PC-9 (cell line): ENCODE data around the gene HDAC8. TPM values are rescaled to one million over a fixed set of nuclear protein-coding genes. Genes with fewer than 3 reads are reported as not detected.
"Not testable (repeated sequence)": the region's sequence is repeated elsewhere in the genome, so short reads cannot be mapped to it uniquely, and the experiment has no call there.

Source experiments
- BruUV-seq: library from RNA; stranded (reverse); fragments of 400-500 nt; replicated peaks from 2 replicates; lab custom pipeline; 2021; lab: Mats Ljungman, UMichigan
- CTCF ChIA-PET: fragments of 300-600 bp; sonication (Branson Sonifier 250); formaldehyde crosslinking; loops from one replicate; lab custom pipeline; 2022; ENCODE audit warnings: antibody characterized with exemption; lab: Charles Lee
- POLR2A ChIA-PET: fragments of 300-600 bp; sonication (Branson Sonifier 250); formaldehyde crosslinking; loops from one replicate; lab custom pipeline; 2022; ENCODE audit warnings: antibody characterized with exemption; ENCODE audit not compliant: unreplicated experiment; lab: Charles Lee
- DNase-seq, 2 experiments: peaks; one replicate each; pipeline versions ENCODE4 v3.0.0 to v3.0.0-alpha.2; 2015 to 2022; ENCODE audit warnings: mixed read lengths in 1 of 2
- H2AFZ ChIP-seq: fragments of 200-600 bp; sonication (generic); 2 replicates; pipeline ENCODE4 v1.8.1; 2017; ENCODE audit warnings: antibody characterized with exemption
- H3F3A ChIP-seq: fragments of 200-600 bp; sonication (generic); 2 replicates; pipeline ENCODE4 v1.8.1; 2017; ENCODE audit warnings: antibody characterized with exemption, mild to moderate bottlenecking, low read depth; ENCODE audit not compliant: insufficient read depth
- H3K27ac ChIP-seq: fragments of 200-600 bp; sonication (generic); 2 replicates; pipeline ENCODE4 v1.6.1; 2016; ENCODE audit warnings: mixed run types
- H3K27me3 ChIP-seq: fragments of 200-600 bp; sonication (generic); 2 replicates; pipeline ENCODE4 v1.6.1; 2016; ENCODE audit warnings: low read depth, mixed run types; ENCODE audit not compliant: insufficient read depth
- H3K36me3 ChIP-seq: fragments of 200-600 bp; sonication (generic); 2 replicates; pipeline ENCODE4 v1.6.1; 2016; ENCODE audit warnings: low read depth, mixed run types
- H3K4me1 ChIP-seq: fragments of 200-600 bp; sonication (generic); replicated peaks from 2 replicates; pipeline ENCODE4 v1.6.1; 2016; ENCODE audit warnings: mixed run types; ENCODE audit not compliant: insufficient read depth
- H3K4me2 ChIP-seq: fragments of 200-600 bp; sonication (generic); 2 replicates; pipeline ENCODE4 v1.6.1; 2017; ENCODE audit warnings: mixed run types
- H3K4me3 ChIP-seq: fragments of 200-600 bp; sonication (generic); 2 replicates; pipeline ENCODE4 v1.6.1; 2016; ENCODE audit warnings: mixed run types
- H3K79me2 ChIP-seq: fragments of 200-600 bp; sonication (generic); 2 replicates; pipeline ENCODE4 v1.6.1; 2017; ENCODE audit warnings: low read depth, mixed run types
- H3K9me2 ChIP-seq: fragments of 200-600 bp; sonication (generic); 2 replicates; pipeline ENCODE4 v1.8.1; 2017; ENCODE audit warnings: mild to moderate bottlenecking; ENCODE audit not compliant: insufficient read depth
- H3K9me3 ChIP-seq: fragments of 200-600 bp; sonication (generic); 2 replicates; pipeline ENCODE4 v1.8.1; 2016; ENCODE audit warnings: low read depth; ENCODE audit not compliant: insufficient read depth
- H4K20me1 ChIP-seq: fragments of 200-600 bp; sonication (generic); 2 replicates; pipeline ENCODE4 v1.8.1; 2017; ENCODE audit not compliant: insufficient read depth
- EZH2 ChIP-seq: fragments of 200-600 bp; sonication (generic); IDR thresholded peaks from 2 replicates; pipeline ENCODE4 v1.8.0; 2017; ENCODE audit warnings: antibody characterized with exemption, low read depth
- intact Hi-C: fragments of 100-400 bp; cut with micrococcal nuclease; formaldehyde crosslinking; loops from one replicate; pipeline ENCODE4 v1.10.0; 2022; ENCODE audit not compliant: unreplicated experiment
- total RNA-seq: library from RNA; stranded (reverse); gene quantifications from 2 replicates; pipeline ENCODE4 v1.2.3, GENCODE V29; 2021
- TF ChIP-seq, protein P1 (sequence below): fragments of 200-600 bp; sonication (generic); conservative IDR thresholded peaks from 2 replicates; pipeline ENCODE4 v1.6.1; 2017; ENCODE audit warnings: mixed run types, antibody characterized with exemption, mild to moderate bottlenecking, moderate library complexity

HDAC8 gene
- total RNA-seq, 1 experiment from 2014 or later, result 61.3 TPM

DNA sequence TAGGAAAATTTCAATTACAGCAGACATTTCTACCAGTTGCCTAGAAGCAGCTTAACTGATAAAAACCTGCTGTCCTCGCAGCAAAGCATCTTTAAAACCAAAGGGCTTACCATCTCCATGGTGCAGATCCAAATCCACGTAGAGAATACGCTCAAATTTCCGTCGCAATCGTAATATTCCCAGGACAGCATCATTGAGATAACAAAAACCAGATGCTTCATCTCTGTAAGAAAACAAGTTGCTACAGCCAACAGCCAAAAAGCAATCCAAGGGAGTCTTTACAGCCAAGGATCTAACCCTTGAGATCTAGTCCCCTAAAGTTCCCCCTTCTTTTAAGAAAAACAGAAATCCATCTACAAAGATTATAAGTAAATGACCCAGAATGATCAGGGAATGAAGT, 77.6 kb downstream of the HDAC8 start:
- Histone ChIP-seq H3K9me2 (no peaks in the 10 kb centered on the region), H3F3A (no peaks in the 10 kb centered on the region), H3K4me2 (no peak overlapping the region), H3K79me2 (0 out of 2 replicates have a peak, but pooled peaks cover 6% of the 10 kb centered on the region), H4K20me1 (no peaks in the 10 kb centered on the region), H3K9me3 (no peaks in the 10 kb centered on the region), H3K4me1 (no peaks in the 10 kb centered on the region), H3K4me3 (no peak overlapping the region), H3K27ac (no peak overlapping the region), H3K27me3 (no peaks in the 10 kb centered on the region), H2AFZ (no peak overlapping the region), H3K36me3 (no peaks in the 10 kb centered on the region)
- DNase-seq, result no peak
- intact Hi-C loops, result no loop called here
- ChIA-PET CTCF (no interaction called here), POLR2A (no interaction called here)
- BruUV-seq, result no TSS peak
- TF ChIP-seq, protein P1, sequence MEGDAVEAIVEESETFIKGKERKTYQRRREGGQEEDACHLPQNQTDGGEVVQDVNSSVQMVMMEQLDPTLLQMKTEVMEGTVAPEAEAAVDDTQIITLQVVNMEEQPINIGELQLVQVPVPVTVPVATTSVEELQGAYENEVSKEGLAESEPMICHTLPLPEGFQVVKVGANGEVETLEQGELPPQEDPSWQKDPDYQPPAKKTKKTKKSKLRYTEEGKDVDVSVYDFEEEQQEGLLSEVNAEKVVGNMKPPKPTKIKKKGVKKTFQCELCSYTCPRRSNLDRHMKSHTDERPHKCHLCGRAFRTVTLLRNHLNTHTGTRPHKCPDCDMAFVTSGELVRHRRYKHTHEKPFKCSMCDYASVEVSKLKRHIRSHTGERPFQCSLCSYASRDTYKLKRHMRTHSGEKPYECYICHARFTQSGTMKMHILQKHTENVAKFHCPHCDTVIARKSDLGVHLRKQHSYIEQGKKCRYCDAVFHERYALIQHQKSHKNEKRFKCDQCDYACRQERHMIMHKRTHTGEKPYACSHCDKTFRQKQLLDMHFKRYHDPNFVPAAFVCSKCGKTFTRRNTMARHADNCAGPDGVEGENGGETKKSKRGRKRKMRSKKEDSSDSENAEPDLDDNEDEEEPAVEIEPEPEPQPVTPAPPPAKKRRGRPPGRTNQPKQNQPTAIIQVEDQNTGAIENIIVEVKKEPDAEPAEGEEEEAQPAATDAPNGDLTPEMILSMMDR, result no peak
- TF ChIP-seq EZH2, result no peak

DNA sequence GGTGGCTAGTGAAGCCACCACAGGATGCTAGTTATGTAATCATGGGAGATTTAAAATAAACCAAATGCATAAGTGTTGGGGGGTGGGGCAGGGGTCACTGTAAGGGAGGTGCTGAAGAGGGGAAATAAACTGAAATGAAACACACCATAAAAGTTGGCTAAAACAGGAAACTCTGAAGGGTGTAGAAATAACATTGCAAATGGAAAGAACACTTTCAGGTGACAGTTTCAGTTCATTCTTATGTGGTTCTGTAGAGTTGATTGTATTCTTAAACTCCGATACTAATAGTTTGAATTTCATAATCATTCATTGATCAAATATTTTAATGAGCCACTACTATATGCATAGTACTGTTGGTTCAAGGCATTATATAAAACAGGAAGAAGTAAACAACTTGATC, 80.1 kb downstream of the HDAC8 start:
- H4K20me1 ChIP-seq, result no peaks in the 10 kb centered on the region
- H3K79me2 ChIP-seq, result no peaks in the 10 kb centered on the region
- no peaks in the 10 kb centered on the region for H3F3A ChIP-seq
- H3K9me3 ChIP-seq, result no peaks in the 10 kb centered on the region
- no peak overlapping the region for H3K27ac ChIP-seq
- H2AFZ ChIP-seq, result no peak overlapping the region
- no peaks in the 10 kb centered on the region for H3K27me3 ChIP-seq
- no peak overlapping the region for H3K4me3 ChIP-seq
- H3K9me2 ChIP-seq, result no peaks in the 10 kb centered on the region
- ChIA-PET POLR2A (no interaction called here), CTCF (no interaction called here)
- intact Hi-C loops, result no loop called here
- no peak overlapping the region for H3K4me2 ChIP-seq
- DNase-seq, result no peak
- TF ChIP-seq, protein P1, result no peak
- TF ChIP-seq EZH2, result no peak
- H3K36me3 ChIP-seq, result 0 out of 2 replicates have a peak, but pooled peaks cover 4% of the 10 kb centered on the region
- H3K4me1 ChIP-seq, result no peaks in the 10 kb centered on the region
- no TSS peak for BruUV-seq

DNA sequence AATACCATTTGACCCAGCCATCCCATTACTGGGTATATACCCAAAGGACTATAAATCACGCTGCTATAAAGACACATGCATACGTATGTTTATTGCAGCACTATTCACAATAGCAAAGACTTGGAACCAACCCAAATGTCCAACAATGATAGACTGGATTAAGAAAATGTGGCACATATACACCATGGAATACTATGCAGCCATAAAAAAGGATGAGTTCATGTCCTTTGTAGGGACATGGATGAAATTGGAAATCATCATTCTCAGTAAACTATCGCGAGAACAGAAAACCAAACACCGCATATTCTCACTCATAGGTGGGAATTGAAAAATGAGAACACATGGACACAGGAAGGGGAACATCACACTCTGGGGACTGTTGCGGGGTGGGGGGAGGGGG, 82.4 kb downstream of the HDAC8 start:
- H3K4me2 ChIP-seq, H3K4me1 ChIP-seq, intact Hi-C loops, H4K20me1 ChIP-seq, H3K27ac ChIP-seq, H3K4me3 ChIP-seq, H3K79me2 ChIP-seq, H3K9me2 ChIP-seq, POLR2A ChIA-PET, BruUV-seq, H3K27me3 ChIP-seq, H3F3A ChIP-seq, H2AFZ ChIP-seq, CTCF ChIA-PET, H3K36me3 ChIP-seq, H3K9me3 ChIP-seq, DNase-seq: not testable (repeated sequence)

DNA sequence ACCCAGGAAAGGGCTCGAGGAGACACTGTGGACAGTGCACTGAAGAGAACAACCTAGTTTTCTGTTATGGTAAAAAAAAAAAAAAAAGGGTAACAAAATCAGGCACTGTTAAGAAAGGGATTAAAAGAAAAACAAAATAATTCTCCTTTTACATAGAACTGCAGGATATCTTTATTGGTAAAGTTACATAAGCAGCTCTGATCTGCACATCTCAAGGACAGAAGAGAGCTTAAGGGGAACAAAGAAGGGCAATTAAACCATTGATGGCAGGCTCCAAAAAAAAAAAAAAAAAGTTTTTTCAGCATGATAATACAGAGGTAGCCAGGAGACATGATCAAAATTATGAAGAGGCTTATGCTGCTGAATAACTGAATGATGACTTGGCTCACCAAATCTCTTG, 85.0 kb downstream of the HDAC8 start:
- Histone ChIP-seq H3F3A (no peaks in the 10 kb centered on the region), H4K20me1 (no peaks in the 10 kb centered on the region), H3K9me3 (no peaks in the 10 kb centered on the region), H3K4me3 (no peak overlapping the region), H3K4me2 (no peak overlapping the region), H3K36me3 (0 out of 2 replicates have a peak, but pooled peaks cover 4% of the 10 kb centered on the region), H3K4me1 (no peaks in the 10 kb centered on the region), H3K9me2 (no peaks in the 10 kb centered on the region), H3K27ac (no peak overlapping the region), H3K79me2 (no peaks in the 10 kb centered on the region), H2AFZ (no peak overlapping the region), H3K27me3 (no peaks in the 10 kb centered on the region)
- intact Hi-C loops, result no loop called here
- ChIA-PET POLR2A (no interaction called here), CTCF (no interaction called here)
- BruUV-seq, result no TSS peak
- DNase-seq, result no peak
- TF ChIP-seq EZH2, result no peak
- TF ChIP-seq, protein P1, result no peak
